Mononuclear cell (primary cell): Measurements from ENCODE around the gene CDH13. TPM values are rescaled to one million over a fixed set of nuclear protein-coding genes. Genes with fewer than 3 reads are reported as not detected.

ENCODE experiments used
- H3K27me3 ChIP-seq: 2 replicates; pipeline ENCODE4 v1.6.0; 2011; ENCODE audit warnings: low read length, control low read depth; ENCODE audit not compliant: insufficient read depth
- H3K4me1 ChIP-seq: 2 replicates; pipeline ENCODE4 v1.5.1; 2011; ENCODE audit warnings: mild to moderate bottlenecking, low read length, control low read depth; ENCODE audit not compliant: insufficient read depth
- H3K4me3 ChIP-seq: 2 replicates; pipeline ENCODE4 v1.5.1; 2011; ENCODE audit warnings: mild to moderate bottlenecking, low read length, moderate library complexity
- H3K9me3 ChIP-seq: 2 replicates; pipeline ENCODE4 v1.5.1; 2011; ENCODE audit warnings: low read depth, mild to moderate bottlenecking, control low read depth, low read length
- total RNA-seq: library from RNA; depleted of rRNA; stranded (reverse); fragments of >200 nt; gene quantifications from one replicate; pipeline ENCODE4 v1.2.3, GENCODE V29; 2012

CDH13 gene
- total RNA-seq, 1 donor: 0.10 TPM

- no peaks in the 10 kb centered on the region for H3K9me3 ChIP-seq
- H3K4me1 ChIP-seq: no peaks in the 10 kb centered on the region
- no peak overlapping the region for H3K4me3 ChIP-seq
- no peaks in the 10 kb centered on the region for H3K27me3 ChIP-seq
These were observed 339.0 kb downstream of the CDH13 start for GRCh38 chr16:82965808-82966207.

GRCh38 chr16:82967424-82967823 is 340.7 kb downstream of the CDH13 start:
- H3K9me3 ChIP-seq: no peaks in the 10 kb centered on the region
- no peaks in the 10 kb centered on the region for H3K4me1 ChIP-seq
- H3K27me3 ChIP-seq: no peaks in the 10 kb centered on the region
- H3K4me3 ChIP-seq: no peak overlapping the region

GRCh38 chr16:82971126-82971525 is 344.4 kb downstream of the CDH13 start:
- no peaks in the 10 kb centered on the region for H3K4me1 ChIP-seq
- H3K4me3 ChIP-seq: no peak overlapping the region
- H3K9me3 ChIP-seq: no peaks in the 10 kb centered on the region
- no peaks in the 10 kb centered on the region for H3K27me3 ChIP-seq

GRCh38 chr16:82972331-82972919 is 345.7 kb downstream of the CDH13 start:
- Histone ChIP-seq H3K9me3 (no peaks in the 10 kb centered on the region), H3K27me3 (no peaks in the 10 kb centered on the region), H3K4me3 (no peak overlapping the region), H3K4me1 (no peaks in the 10 kb centered on the region)

- no peak overlapping the region for H3K4me3 ChIP-seq
- no peaks in the 10 kb centered on the region for H3K4me1 ChIP-seq
- H3K9me3 ChIP-seq: no peaks in the 10 kb centered on the region
- no peaks in the 10 kb centered on the region for H3K27me3 ChIP-seq
These were observed 352.8 kb downstream of the CDH13 start for GRCh38 chr16:82979406-82980111.

- H3K9me3 ChIP-seq: no peaks in the 10 kb centered on the region
These were observed 354.0 kb downstream of the CDH13 start for GRCh38 chr16:82980810-82981209.

GRCh38 chr16:82987767-82988166 is 361.0 kb downstream of the CDH13 start:
- H3K9me3 ChIP-seq: no peaks in the 10 kb centered on the region
- no peaks in the 10 kb centered on the region for H3K27me3 ChIP-seq
- H3K4me3 ChIP-seq: no peak overlapping the region
- no peaks in the 10 kb centered on the region for H3K4me1 ChIP-seq

More at GRCh38 chr16:82980810-82981209, 354.0 kb downstream of the CDH13 start:
- Histone ChIP-seq H3K27me3 (no peaks in the 10 kb centered on the region), H3K4me1 (no peaks in the 10 kb centered on the region), H3K4me3 (no peak overlapping the region)

GRCh38 chr16:82990155-82990554 is 363.4 kb downstream of the CDH13 start:
- H3K4me1 ChIP-seq: no peaks in the 10 kb centered on the region
- no peak overlapping the region for H3K4me3 ChIP-seq
- H3K27me3 ChIP-seq: no peaks in the 10 kb centered on the region
- H3K9me3 ChIP-seq: no peaks in the 10 kb centered on the region

GRCh38 chr16:82991410-82991809 is 364.6 kb downstream of the CDH13 start:
- Histone ChIP-seq H3K27me3 (no peaks in the 10 kb centered on the region), H3K9me3 (no peaks in the 10 kb centered on the region), H3K4me1 (peaks cover 3% of the 10 kb centered on the region), H3K4me3 (no peak overlapping the region)

GRCh38 chr16:82991966-82992675 is 365.4 kb downstream of the CDH13 start:
- no peaks in the 10 kb centered on the region for H3K9me3 ChIP-seq
- H3K27me3 ChIP-seq: no peaks in the 10 kb centered on the region
- H3K4me3 ChIP-seq: no peak overlapping the region
- peaks cover 3% of the 10 kb centered on the region for H3K4me1 ChIP-seq

- peaks cover 3% of the 10 kb centered on the region for H3K4me1 ChIP-seq
- H3K4me3 ChIP-seq: no peak overlapping the region
- no peaks in the 10 kb centered on the region for H3K27me3 ChIP-seq
- H3K9me3 ChIP-seq: no peaks in the 10 kb centered on the region
These were observed 366.0 kb downstream of the CDH13 start for GRCh38 chr16:82992786-82993185.

GRCh38 chr16:82993415-82993814 is 366.6 kb downstream of the CDH13 start:
- no peaks in the 10 kb centered on the region for H3K27me3 ChIP-seq
- H3K9me3 ChIP-seq: no peaks in the 10 kb centered on the region
- peaks cover 3% of the 10 kb centered on the region for H3K4me1 ChIP-seq
- no peak overlapping the region for H3K4me3 ChIP-seq

GRCh38 chr16:82993926-82994325 is 367.2 kb downstream of the CDH13 start:
- no peaks in the 10 kb centered on the region for H3K9me3 ChIP-seq
- no peak overlapping the region for H3K4me3 ChIP-seq
- no peaks in the 10 kb centered on the region for H3K27me3 ChIP-seq
- H3K4me1 ChIP-seq: peaks cover 3% of the 10 kb centered on the region

GRCh38 chr16:82995286-82995923 is 368.6 kb downstream of the CDH13 start:
- Histone ChIP-seq H3K9me3 (no peaks in the 10 kb centered on the region), H3K4me3 (no peak overlapping the region), H3K27me3 (no peaks in the 10 kb centered on the region), H3K4me1 (peaks cover 3% of the 10 kb centered on the region)

GRCh38 chr16:82995924-82996441 is 369.2 kb downstream of the CDH13 start:
- Histone ChIP-seq H3K9me3 (no peaks in the 10 kb centered on the region), H3K4me1 (peaks cover 3% of the 10 kb centered on the region), H3K4me3 (no peak overlapping the region), H3K27me3 (no peaks in the 10 kb centered on the region)
